ENCODE measurements around the gene ALK.

The ALK gene

GRCh38 chr2:29311458-29311857 lies 609.9 kb downstream of the ALK start:
- no peak overlapping the region for H2AFZ ChIP-seq (ENCODE audit: low read depth, low read length)
- H3K9me3 ChIP-seq (ENCODE audit: insufficient read depth, low read length, severe bottlenecking): no peaks in the 10 kb centered on the region
- peaks cover 21% of the 10 kb centered on the region for H3K4me1 ChIP-seq (ENCODE audit: insufficient read depth, low read length)
- H3K79me2 ChIP-seq (ENCODE audit: insufficient read depth, low read length): no peaks in the 10 kb centered on the region
- no peak overlapping the region for H3K9ac ChIP-seq (ENCODE audit: low read depth, low read length)
- no peak overlapping the region for H3K27ac ChIP-seq (ENCODE audit: low read length)
- TF ChIP-seq CTCF (IDR thresholded peaks at IDR 0.05; ENCODE audit: borderline replicate concordance, extremely low read depth, low read length, poor library complexity, severe bottlenecking): no peak
- TF ChIP-seq EZH2 (IDR thresholded peaks at IDR 0.05; ENCODE audit: borderline replicate concordance, low read depth, low read length, severe bottlenecking): no peak
- H3K4me3 ChIP-seq (ENCODE audit: low read depth in 1 of 2, low read length in 2 of 2): no peak overlapping the region
- DNase-seq (no peak), ATAC-seq (ENCODE audit: insufficient read depth, low read depth) (no peak)
- peaks cover 28% of the 10 kb centered on the region for H4K20me1 ChIP-seq (ENCODE audit: insufficient read depth, low read length)
- peaks cover 13% of the 10 kb centered on the region for H3K27me3 ChIP-seq (ENCODE audit: insufficient read depth, low read length, poor library complexity)
- H3K36me3 ChIP-seq (ENCODE audit: insufficient read depth, low read length): no peaks in the 10 kb centered on the region
- no peak overlapping the region for H3K4me2 ChIP-seq (ENCODE audit: insufficient read depth, low read length)

GRCh38 chr2:29310650-29311348 lies 610.6 kb downstream of the ALK start:
- Histone ChIP-seq H3K4me3 (ENCODE audit: low read depth in 1 of 2, low read length in 2 of 2) (no peak overlapping the region), H3K9ac (ENCODE audit: low read depth, low read length) (no peak overlapping the region), H3K27me3 (ENCODE audit: insufficient read depth, low read length, poor library complexity) (peaks cover 14% of the 10 kb centered on the region), H3K27ac (ENCODE audit: low read length) (no peak overlapping the region), H3K4me2 (ENCODE audit: insufficient read depth, low read length) (no peak overlapping the region), H3K36me3 (ENCODE audit: insufficient read depth, low read length) (no peaks in the 10 kb centered on the region), H2AFZ (ENCODE audit: low read depth, low read length) (no peak overlapping the region), H3K4me1 (ENCODE audit: insufficient read depth, low read length) (peaks cover 21% of the 10 kb centered on the region), H4K20me1 (ENCODE audit: insufficient read depth, low read length) (peaks cover 28% of the 10 kb centered on the region), H3K79me2 (ENCODE audit: insufficient read depth, low read length) (no peaks in the 10 kb centered on the region), H3K9me3 (ENCODE audit: insufficient read depth, low read length, severe bottlenecking) (no peaks in the 10 kb centered on the region)
- TF ChIP-seq CTCF (IDR thresholded peaks at IDR 0.05; ENCODE audit: borderline replicate concordance, extremely low read depth, low read length, poor library complexity, severe bottlenecking): no peak
- TF ChIP-seq EZH2 (IDR thresholded peaks at IDR 0.05; ENCODE audit: borderline replicate concordance, low read depth, low read length, severe bottlenecking): no peak
- DNase-seq (no peak), ATAC-seq (ENCODE audit: insufficient read depth, low read depth) (no peak)

GRCh38 chr2:29309090-29310029 lies 612.0 kb downstream of the ALK start:
- ATAC-seq (ENCODE audit: insufficient read depth, low read depth): peak; percentile 91
- no peak overlapping the region for H2AFZ ChIP-seq (ENCODE audit: low read depth, low read length)
- H4K20me1 ChIP-seq (ENCODE audit: insufficient read depth, low read length): peaks cover 21% of the 10 kb centered on the region
- no peaks in the 10 kb centered on the region for H3K36me3 ChIP-seq (ENCODE audit: insufficient read depth, low read length)
- peaks cover 7% of the 10 kb centered on the region for H3K4me1 ChIP-seq (ENCODE audit: insufficient read depth, low read length)
- H3K4me2 ChIP-seq (ENCODE audit: insufficient read depth, low read length): no peak overlapping the region
- H3K9ac ChIP-seq (ENCODE audit: low read depth, low read length): no peak overlapping the region
- H3K9me3 ChIP-seq (ENCODE audit: insufficient read depth, low read length, severe bottlenecking): no peaks in the 10 kb centered on the region
- H3K79me2 ChIP-seq (ENCODE audit: insufficient read depth, low read length): no peaks in the 10 kb centered on the region
- peaks cover 14% of the 10 kb centered on the region for H3K27me3 ChIP-seq (ENCODE audit: insufficient read depth, low read length, poor library complexity)
- TF ChIP-seq CTCF (IDR thresholded peaks at IDR 0.05; ENCODE audit: borderline replicate concordance, extremely low read depth, low read length, poor library complexity, severe bottlenecking): peak; percentile 81
- no peak for TF ChIP-seq EZH2 (IDR thresholded peaks at IDR 0.05; ENCODE audit: borderline replicate concordance, low read depth, low read length, severe bottlenecking)
- no peak overlapping the region for H3K4me3 ChIP-seq (ENCODE audit: low read depth in 1 of 2, low read length in 2 of 2)
- H3K27ac ChIP-seq (ENCODE audit: low read length): no peak overlapping the region
- peak; percentile 53 for DNase-seq

All from DND-41 (cell line).